AG20443 (cell line): ENCODE data around the gene TIMP2.
"Not testable (repeated sequence)": the region's sequence is repeated elsewhere in the genome, so short reads cannot be mapped to it uniquely, and the experiment has no call there.

ENCODE experiments used
- DNase-seq: peaks from one replicate; pipeline ENCODE4 v3.0.0; 2012; ENCODE audit warnings: low spot score, mixed read lengths

The TIMP2 gene

GRCh38 chr17:78929908-78930775, 5.0 kb upstream of the TIMP2 start:
- no peak for DNase-seq

- DNase-seq, result peak; percentile 90
Measured at GRCh38 chr17:78925662-78926555, 722 bp upstream of the TIMP2 start.

GRCh38 chr17:78924481-78925151, 571 bp downstream of the TIMP2 start:
- DNase-seq, result peak; percentile 58

- DNase-seq, result peak; percentile 56
Measured at GRCh38 chr17:78923660-78924453, 1.3 kb downstream of the TIMP2 start.

- no peak for DNase-seq
Measured at GRCh38 chr17:78922816-78923498, 2.2 kb downstream of the TIMP2 start.

- DNase-seq, result no peak
Measured at GRCh38 chr17:78921437-78921971, 3.7 kb downstream of the TIMP2 start.

GRCh38 chr17:78920528-78920927, 4.7 kb downstream of the TIMP2 start:
- no peak for DNase-seq

GRCh38 chr17:78919861-78920450, 5.2 kb downstream of the TIMP2 start:
- no peak for DNase-seq

GRCh38 chr17:78918979-78919378, 6.2 kb downstream of the TIMP2 start:
- DNase-seq, result no peak

- no peak for DNase-seq
Measured at GRCh38 chr17:78917451-78918275, 7.5 kb downstream of the TIMP2 start.

- peak; percentile 71 for DNase-seq
Measured at GRCh38 chr17:78915872-78916632, 9.1 kb downstream of the TIMP2 start.

GRCh38 chr17:78913115-78913514, 12.1 kb downstream of the TIMP2 start:
- DNase-seq, result no peak

GRCh38 chr17:78912082-78912481, 13.1 kb downstream of the TIMP2 start:
- DNase-seq, result no peak

GRCh38 chr17:78911543-78911942, 13.6 kb downstream of the TIMP2 start:
- not testable (repeated sequence) for DNase-seq

GRCh38 chr17:78910497-78911284, 14.5 kb downstream of the TIMP2 start:
- no peak for DNase-seq

GRCh38 chr17:78908426-78908825, 16.8 kb downstream of the TIMP2 start:
- DNase-seq, result no peak

GRCh38 chr17:78905541-78905940, 19.6 kb downstream of the TIMP2 start:
- no peak for DNase-seq

GRCh38 chr17:78905116-78905515, 20.1 kb downstream of the TIMP2 start:
- no peak for DNase-seq
